C1 segment of cervical spinal cord (tissue), 14 donors: Measurements from ENCODE around the gene IZUMO1R.
"Not testable (repeated sequence)": the region's sequence is repeated elsewhere in the genome, so short reads cannot be mapped to it uniquely, and the experiment has no call there.

Experiments used
- DNase-seq, 14 donors: peaks; one replicate each; lab custom pipeline; 2025; lab: John Stamatoyannopoulos, UW

IZUMO1R gene

GRCh38 chr11:94303966-94304958, at the start of gene IZUMO1R:
Gene IZUMO1R, plus strand, starts transcription at chr11:94304580. Its CDS starts 1,057 bp downstream, at chr11:94305637.
- peak in 1 of 14 donors; percentile 13 for DNase-seq

GRCh38 chr11:94271885-94272372, 32.5 kb upstream of the IZUMO1R start:
- DNase-seq, result no peak

- DNase-seq, result no peak
These were observed 31.6 kb upstream of the IZUMO1R start for GRCh38 chr11:94272738-94273313.

GRCh38 chr11:94275961-94276360, 28.4 kb upstream of the IZUMO1R start:
- DNase-seq, result no peak

GRCh38 chr11:94276943-94277342, 27.4 kb upstream of the IZUMO1R start:
- DNase-seq, result no peak

- DNase-seq, result not testable (repeated sequence)
These were observed 26.2 kb upstream of the IZUMO1R start for GRCh38 chr11:94278207-94278606.

- DNase-seq, result no peak
These were observed 24.4 kb upstream of the IZUMO1R start for GRCh38 chr11:94279996-94280395.

- DNase-seq, result no peak
These were observed 23.1 kb upstream of the IZUMO1R start for GRCh38 chr11:94281324-94281723.

- peak in 1 of 14 donors; percentile 66 for DNase-seq
These were observed 20.7 kb upstream of the IZUMO1R start for GRCh38 chr11:94283678-94284077.

- no peak for DNase-seq
These were observed 8.8 kb upstream of the IZUMO1R start for GRCh38 chr11:94295534-94295933.

- DNase-seq, result no peak
These were observed 6.3 kb upstream of the IZUMO1R start for GRCh38 chr11:94297985-94298576.

- peak in 1 of 14 donors; percentile 58 for DNase-seq
These were observed 1.6 kb upstream of the IZUMO1R start for GRCh38 chr11:94302776-94303175.

GRCh38 chr11:94305146-94305545, 766 bp downstream of the IZUMO1R start:
- no peak for DNase-seq

- no peak for DNase-seq
These were observed 2.9 kb downstream of the IZUMO1R start for GRCh38 chr11:94307101-94307791.

- no peak for DNase-seq
These were observed 3.6 kb downstream of the IZUMO1R start for GRCh38 chr11:94308024-94308423.

- no peak for DNase-seq
These were observed 5.4 kb downstream of the IZUMO1R start for GRCh38 chr11:94309757-94310156.

GRCh38 chr11:94310191-94310875, 6.0 kb downstream of the IZUMO1R start:
- no peak for DNase-seq

GRCh38 chr11:94312339-94312738, 8.0 kb downstream of the IZUMO1R start:
- DNase-seq, result no peak

GRCh38 chr11:94314064-94314463, 9.7 kb downstream of the IZUMO1R start:
- DNase-seq, result no peak

- no peak for DNase-seq
These were observed 11.3 kb downstream of the IZUMO1R start for GRCh38 chr11:94315664-94316063.

- no peak for DNase-seq
These were observed 18.1 kb downstream of the IZUMO1R start for GRCh38 chr11:94322501-94322900.
